Coronary artery (tissue), 2 donors: ENCODE results near the gene COPZ2.

Experiments
- DNase-seq: peaks from one replicate; pipeline ENCODE4 v3.0.0-alpha.2; 2017; ENCODE audit warnings: low spot score
- H3K27ac ChIP-seq, 2 donors: fragments of 200-600 bp; sonication (generic); one replicate each; pipeline ENCODE4 v1.5.1; 2016 to 2019
- H3K4me3 ChIP-seq: fragments of 200-600 bp; sonication (generic); 2 replicates; pipeline ENCODE4 v1.5.1; 2016; ENCODE audit warnings: mild to moderate bottlenecking, moderate library complexity
- TF ChIP-seq, protein P1 (sequence below): fragments of 200-600 bp; sonication (generic); IDR thresholded peaks from one replicate; pipeline ENCODE4 v1.5.1; 2019; ENCODE audit warnings: antibody characterized with exemption

Gene COPZ2

DNA sequence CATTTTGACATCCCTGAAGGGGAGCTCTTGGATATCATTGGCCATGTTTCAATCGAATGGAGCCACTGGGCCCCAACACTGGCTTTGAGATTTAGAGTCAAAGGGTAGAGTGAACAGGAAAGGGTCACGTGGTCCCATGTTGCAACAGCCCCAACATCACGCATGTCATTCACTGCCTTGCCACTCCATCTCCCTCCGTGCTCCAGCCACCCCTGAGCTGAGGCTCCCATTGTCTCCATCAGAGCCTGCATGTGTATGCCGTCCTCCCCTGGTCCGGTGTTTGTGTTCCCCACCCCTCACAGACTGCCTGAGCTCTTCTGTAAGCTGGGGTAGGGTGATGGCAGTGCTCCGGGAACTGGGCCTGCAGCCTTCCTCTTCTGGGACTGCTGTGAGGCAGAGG lies 22.7 kb upstream of the COPZ2 start:
- DNase-seq, result no peak
- TF ChIP-seq, protein P1, sequence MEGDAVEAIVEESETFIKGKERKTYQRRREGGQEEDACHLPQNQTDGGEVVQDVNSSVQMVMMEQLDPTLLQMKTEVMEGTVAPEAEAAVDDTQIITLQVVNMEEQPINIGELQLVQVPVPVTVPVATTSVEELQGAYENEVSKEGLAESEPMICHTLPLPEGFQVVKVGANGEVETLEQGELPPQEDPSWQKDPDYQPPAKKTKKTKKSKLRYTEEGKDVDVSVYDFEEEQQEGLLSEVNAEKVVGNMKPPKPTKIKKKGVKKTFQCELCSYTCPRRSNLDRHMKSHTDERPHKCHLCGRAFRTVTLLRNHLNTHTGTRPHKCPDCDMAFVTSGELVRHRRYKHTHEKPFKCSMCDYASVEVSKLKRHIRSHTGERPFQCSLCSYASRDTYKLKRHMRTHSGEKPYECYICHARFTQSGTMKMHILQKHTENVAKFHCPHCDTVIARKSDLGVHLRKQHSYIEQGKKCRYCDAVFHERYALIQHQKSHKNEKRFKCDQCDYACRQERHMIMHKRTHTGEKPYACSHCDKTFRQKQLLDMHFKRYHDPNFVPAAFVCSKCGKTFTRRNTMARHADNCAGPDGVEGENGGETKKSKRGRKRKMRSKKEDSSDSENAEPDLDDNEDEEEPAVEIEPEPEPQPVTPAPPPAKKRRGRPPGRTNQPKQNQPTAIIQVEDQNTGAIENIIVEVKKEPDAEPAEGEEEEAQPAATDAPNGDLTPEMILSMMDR, result no peak
- H3K27ac ChIP-seq, result peak overlapping the region in 1 of 2 donors; percentile 62

DNA sequence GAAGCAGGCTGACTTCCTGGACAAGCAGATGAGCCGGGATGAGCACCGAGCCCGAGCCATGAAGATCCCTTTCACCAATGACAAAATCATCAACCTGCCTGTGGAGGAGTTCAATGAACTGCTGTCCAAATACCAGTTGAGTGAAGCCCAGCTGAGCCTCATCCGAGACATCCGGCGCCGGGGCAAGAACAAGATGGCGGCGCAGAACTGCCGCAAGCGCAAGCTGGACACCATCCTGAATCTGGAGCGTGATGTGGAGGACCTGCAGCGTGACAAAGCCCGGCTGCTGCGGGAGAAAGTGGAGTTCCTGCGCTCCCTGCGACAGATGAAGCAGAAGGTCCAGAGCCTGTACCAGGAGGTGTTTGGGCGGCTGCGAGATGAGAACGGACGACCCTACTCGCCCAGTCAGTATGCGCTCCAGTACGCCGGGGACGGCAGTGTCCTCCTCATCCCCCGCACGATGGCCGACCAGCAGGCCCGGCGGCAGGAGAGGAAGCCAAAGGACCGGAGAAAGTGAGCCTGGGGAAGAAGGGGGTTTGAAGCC lies 21.6 kb upstream of the COPZ2 start:
- no peak overlapping the region for H3K27ac ChIP-seq
- no peak for DNase-seq
- TF ChIP-seq, protein P1, result no peak
- H3K4me3 ChIP-seq, result no peak overlapping the region

More for the DNA sequence above, 22.7 kb upstream of the COPZ2 start:
- H3K4me3 ChIP-seq, result no peak overlapping the region

DNA sequence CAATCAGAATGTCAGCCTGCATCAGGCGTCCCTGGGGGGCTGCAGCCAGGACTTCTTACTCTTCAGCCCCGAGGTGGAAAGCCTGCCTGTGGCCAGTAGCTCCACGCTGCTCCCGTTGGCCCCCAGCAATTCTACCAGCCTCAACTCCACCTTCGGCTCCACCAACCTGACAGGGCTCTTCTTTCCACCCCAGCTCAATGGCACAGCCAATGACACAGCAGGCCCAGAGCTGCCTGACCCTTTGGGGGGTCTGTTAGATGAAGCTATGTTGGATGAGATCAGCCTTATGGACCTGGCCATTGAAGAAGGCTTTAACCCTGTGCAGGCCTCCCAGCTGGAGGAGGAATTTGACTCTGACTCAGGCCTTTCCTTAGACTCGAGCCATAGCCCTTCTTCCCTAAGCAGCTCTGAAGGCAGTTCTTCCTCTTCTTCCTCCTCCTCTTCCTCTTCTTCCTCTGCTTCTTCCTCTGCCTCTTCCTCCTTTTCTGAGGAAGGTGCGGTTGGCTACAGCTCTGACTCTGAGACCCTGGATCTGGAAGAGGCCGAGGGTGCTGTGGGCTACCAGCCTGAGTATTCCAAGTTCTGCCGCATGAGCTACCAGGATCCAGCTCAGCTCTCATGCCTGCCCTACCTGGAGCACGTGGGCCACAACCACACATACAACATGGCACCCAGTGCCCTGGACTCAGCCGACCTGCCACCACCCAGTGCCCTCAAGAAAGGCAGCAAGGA lies 21.0 kb upstream of the COPZ2 start:
- no peak overlapping the region for H3K4me3 ChIP-seq
- no peak overlapping the region for H3K27ac ChIP-seq
- DNase-seq, result no peak
- TF ChIP-seq, protein P1, result no peak

DNA sequence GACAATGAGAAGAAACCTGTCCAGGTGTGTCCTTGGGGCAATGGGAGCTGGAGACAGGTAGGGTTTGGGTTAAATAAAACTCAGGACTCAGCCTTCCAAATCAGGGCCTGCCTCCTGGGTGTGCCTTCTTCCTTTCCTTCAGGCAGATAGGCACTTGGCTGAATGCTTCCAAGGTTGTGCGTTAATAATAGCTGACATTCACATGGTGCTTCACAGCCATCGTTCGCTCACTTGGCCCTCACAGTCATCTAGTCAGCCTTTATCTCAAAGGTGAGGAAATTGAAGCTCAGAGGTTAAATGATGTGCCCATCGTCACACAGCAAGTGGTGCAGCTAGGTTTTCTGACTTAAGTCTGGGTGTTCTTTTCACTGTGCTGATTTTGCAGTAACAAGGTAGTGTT lies 20.0 kb upstream of the COPZ2 start:
- Histone ChIP-seq H3K27ac (no peak overlapping the region), H3K4me3 (no peak overlapping the region)
- TF ChIP-seq, protein P1, result no peak
- no peak for DNase-seq

DNA sequence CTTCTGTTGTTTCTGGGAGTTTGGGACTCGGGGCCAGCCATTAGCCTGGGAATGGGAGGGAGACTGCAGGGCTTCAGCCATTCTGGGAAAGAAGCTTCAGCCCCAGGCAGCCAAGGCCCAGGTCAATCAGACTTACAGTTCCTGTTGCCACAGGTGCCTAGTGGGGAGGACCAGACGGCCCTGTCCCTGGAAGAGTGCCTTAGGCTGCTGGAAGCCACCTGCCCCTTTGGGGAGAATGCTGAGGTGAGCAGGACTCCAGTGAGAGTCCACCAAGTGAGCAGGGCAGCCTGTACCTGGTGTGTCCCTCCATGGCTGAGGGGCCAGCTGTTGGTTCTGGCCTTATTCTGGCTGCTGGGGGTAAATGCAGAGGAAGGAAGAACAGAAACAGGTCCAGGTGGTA lies 19.3 kb upstream of the COPZ2 start:
- no peak overlapping the region for H3K4me3 ChIP-seq
- DNase-seq, result no peak
- TF ChIP-seq, protein P1, result no peak
- no peak overlapping the region for H3K27ac ChIP-seq

DNA sequence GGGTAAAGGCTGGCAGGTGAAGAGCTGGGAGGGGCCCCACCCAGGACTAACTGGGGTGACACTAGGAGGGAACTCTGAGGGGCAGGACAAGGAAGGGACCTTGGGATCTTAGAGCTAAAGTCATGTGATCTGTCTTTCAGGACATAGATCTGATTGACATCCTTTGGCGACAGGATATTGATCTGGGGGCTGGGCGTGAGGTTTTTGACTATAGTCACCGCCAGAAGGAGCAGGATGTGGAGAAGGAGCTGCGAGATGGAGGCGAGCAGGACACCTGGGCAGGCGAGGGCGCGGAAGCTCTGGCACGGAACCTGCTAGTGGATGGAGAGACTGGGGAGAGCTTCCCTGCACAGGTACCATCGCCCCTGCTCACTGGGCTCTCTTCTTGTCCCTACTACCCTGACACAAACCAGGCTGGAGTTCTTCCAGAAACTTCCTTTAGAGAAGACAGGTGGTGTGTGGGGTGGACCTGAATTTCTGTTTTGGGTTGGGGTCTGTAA lies 18.7 kb upstream of the COPZ2 start:
- TF ChIP-seq, protein P1, result no peak
- DNase-seq, result no peak
- Histone ChIP-seq H3K27ac (no peak overlapping the region), H3K4me3 (no peak overlapping the region)
